Activated T-helper 1 cell treated with anti-CD3 and anti-CD28 coated beads, Interleukin-12 subunit alpha, Interleukin-12 subunit beta, Interleukin-2, Interleukin-4 antibody, amounts not matched to agents 30 ng/mL and 10 ng/mL and 1 ng/mL, durations not matched to agents 14 hours and 24 hours and 36 hours (primary cell): ENCODE results near the gene HAUS1. TPM values are rescaled to one million over a fixed set of nuclear protein-coding genes. Genes with fewer than 3 reads are reported as not detected.
"Not testable (repeated sequence)": the region's sequence is repeated elsewhere in the genome, so short reads cannot be mapped to it uniquely, and the experiment has no call there.

Experiments used
- DNase-seq: peaks from one replicate; pipeline ENCODE4 v3.0.0; 2021; ENCODE audit warnings: low spot score
- H3K27ac Mint-ChIP-seq: one replicate; pipeline ENCODE4 v1.8.0; 2021; ENCODE audit warnings: mild to moderate bottlenecking, mixed read lengths
- H3K27me3 Mint-ChIP-seq: one replicate; pipeline ENCODE4 v1.8.0; 2022; ENCODE audit warnings: mild to moderate bottlenecking, moderate library complexity, mixed read lengths; ENCODE audit not compliant: insufficient read depth
- H3K36me3 Mint-ChIP-seq: one replicate; pipeline ENCODE4 v1.8.0; 2021; ENCODE audit warnings: low read depth, mixed read lengths
- H3K4me1 Mint-ChIP-seq: one replicate; pipeline ENCODE4 v1.8.0; 2021; ENCODE audit warnings: low read depth, mixed read lengths
- H3K4me3 Mint-ChIP-seq: one replicate; pipeline ENCODE4 v1.8.0; 2021; ENCODE audit warnings: mild to moderate bottlenecking, moderate library complexity, mixed read lengths
- H3K9me3 Mint-ChIP-seq: one replicate; pipeline ENCODE4 v1.8.0; 2021; ENCODE audit warnings: mixed read lengths
- intact Hi-C: fragments of 100-400 bp; cut with micrococcal nuclease; formaldehyde crosslinking; loops from one replicate; pipeline ENCODE4 v1.15.1; 2024
- total RNA-seq: library from RNA; stranded (reverse); gene quantifications from 2 replicates; pipeline ENCODE4 v1.2.3, GENCODE V29; 2022

HAUS1 gene
- total RNA-seq, 1 donor from 2014 or later, result 41.8 TPM

DNA sequence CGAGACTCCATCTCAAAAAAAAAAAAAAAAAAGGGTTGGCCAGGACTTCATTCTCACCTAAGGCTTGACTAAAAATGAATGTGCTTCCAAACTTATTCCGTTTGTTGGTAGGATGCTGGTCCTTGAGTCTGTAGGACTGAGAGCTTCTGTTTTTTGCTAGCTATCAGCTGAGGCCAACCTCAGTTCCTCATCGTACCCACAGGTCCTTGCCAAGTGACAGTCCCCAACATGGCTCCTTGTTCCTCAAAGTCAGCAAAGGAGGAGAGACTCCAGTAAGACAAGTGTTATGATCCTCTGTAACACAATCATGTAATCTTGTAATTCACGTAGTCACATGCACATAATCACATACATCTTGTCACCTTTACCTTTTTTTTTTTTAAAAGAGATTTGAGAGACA is 37.0 kb downstream of the HAUS1 start:
- H3K27me3 Mint-ChIP-seq, result no peaks in the 10 kb centered on the region
- H3K27ac Mint-ChIP-seq, result no peak overlapping the region
- H3K9me3 Mint-ChIP-seq, result no peaks in the 10 kb centered on the region

DNA sequence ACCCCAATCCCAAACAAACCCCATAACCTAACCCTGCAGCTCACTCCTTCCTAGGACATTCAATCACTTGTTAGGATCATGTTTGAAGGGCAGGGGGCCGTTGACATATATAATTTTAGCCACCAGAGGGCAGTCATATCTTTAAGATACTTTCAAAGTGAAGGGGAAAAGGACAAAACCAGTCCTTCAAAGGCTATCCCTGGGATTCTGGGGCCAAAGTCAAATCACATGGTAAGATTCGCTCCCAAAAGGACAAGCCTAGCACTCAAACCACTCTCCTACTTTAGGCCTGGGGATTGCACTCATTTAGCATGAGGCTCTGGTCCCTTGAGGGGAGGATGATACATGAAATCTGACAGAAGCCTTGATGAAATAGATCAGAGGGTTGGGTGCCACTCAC is 44.6 kb downstream of the HAUS1 start:
- peak; percentile 38 for DNase-seq
- Mint-ChIP-seq H3K36me3 (no peaks in the 10 kb centered on the region), H3K4me3 (no peak overlapping the region), H3K9me3 (no peaks in the 10 kb centered on the region), H3K4me1 (peaks cover 30% of the 10 kb centered on the region), H3K27me3 (peaks cover 2% of the 10 kb centered on the region), H3K27ac (peak overlapping the region; percentile 7)
- intact Hi-C loops, result loop anchor here (1.0 kb wide), 4 partner anchors 24 to 509 kb away; no protein-coding TSS in a partner anchor

More for the DNA sequence above, 37.0 kb downstream of the HAUS1 start:
- intact Hi-C loops, result no loop called here
- Mint-ChIP-seq H3K4me1 (no peaks in the 10 kb centered on the region), H3K36me3 (no peaks in the 10 kb centered on the region), H3K4me3 (no peak overlapping the region)
- no peak for DNase-seq

DNA sequence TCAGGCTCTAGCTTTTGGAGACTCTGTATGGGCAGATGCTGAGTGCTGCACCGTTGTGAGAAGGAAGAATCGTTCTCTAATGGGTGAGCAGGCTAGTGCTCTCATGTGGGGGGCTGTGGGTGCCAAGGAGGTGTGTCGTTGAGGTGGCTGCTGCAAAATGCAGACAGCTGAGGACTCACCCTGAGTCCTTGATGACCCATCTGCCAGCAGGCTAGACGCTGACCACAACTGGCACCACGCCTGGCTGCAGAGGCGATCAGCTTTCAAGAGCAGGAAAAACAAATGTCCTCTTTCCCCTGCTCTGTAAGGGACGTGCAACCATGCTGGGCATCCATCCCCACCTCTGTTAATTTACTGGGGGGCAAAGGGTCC is 48.2 kb downstream of the HAUS1 start:
- H3K4me3 Mint-ChIP-seq, result no peak overlapping the region
- peaks cover 4% of the 10 kb centered on the region for H3K27me3 Mint-ChIP-seq
- peaks cover 66% of the 10 kb centered on the region for H3K4me1 Mint-ChIP-seq
- peaks cover 10% of the 10 kb centered on the region for H3K36me3 Mint-ChIP-seq
- no peaks in the 10 kb centered on the region for H3K9me3 Mint-ChIP-seq
- H3K27ac Mint-ChIP-seq, result no peak overlapping the region
- intact Hi-C loops, result no loop called here
- DNase-seq, result no peak

DNA sequence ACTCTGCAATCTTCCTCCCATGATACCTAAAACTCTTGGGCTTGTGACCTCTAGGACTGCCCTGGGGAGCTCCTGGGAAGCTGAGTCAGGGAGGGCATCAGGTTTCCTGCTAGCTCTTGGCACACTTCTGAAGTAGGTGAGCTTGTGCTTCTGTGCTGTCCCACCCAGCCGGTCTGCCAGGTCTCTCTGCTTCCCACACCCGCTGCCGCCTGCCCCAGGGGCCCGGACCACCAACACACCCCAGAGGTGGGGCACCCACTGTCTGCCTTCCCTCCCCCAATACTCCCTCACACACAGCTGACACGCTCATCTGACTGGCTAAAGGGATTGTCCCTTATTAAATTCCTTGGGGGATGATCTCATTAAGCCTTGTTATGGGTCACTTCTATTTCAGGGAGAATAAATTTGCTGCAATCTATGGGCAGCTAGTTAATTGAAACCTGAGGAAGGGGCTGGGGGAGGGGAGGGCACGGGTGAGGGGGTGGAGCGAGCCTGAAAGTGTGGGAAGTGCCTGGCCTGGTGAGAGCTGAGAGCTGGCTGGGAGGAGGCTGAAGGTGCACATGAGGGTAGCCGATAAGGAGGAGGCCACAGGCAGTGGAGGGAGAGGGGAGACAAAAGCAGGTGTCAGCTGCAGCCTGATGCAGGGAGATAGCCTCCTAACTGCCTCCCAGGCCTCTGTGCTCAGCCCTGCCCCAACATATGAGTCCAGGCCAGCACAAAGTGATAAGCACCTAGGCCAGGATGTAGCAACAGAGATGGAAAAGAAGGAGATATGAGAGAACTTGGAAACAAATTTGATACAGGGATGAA is 48.8 kb downstream of the HAUS1 start:
- H3K27ac Mint-ChIP-seq, result no peak overlapping the region
- intact Hi-C loops, result no loop called here
- H3K4me1 Mint-ChIP-seq, result peaks cover 70% of the 10 kb centered on the region
- no peak overlapping the region for H3K4me3 Mint-ChIP-seq
- no peaks in the 10 kb centered on the region for H3K9me3 Mint-ChIP-seq
- H3K27me3 Mint-ChIP-seq, result peaks cover 4% of the 10 kb centered on the region
- peaks cover 10% of the 10 kb centered on the region for H3K36me3 Mint-ChIP-seq
- no peak for DNase-seq

DNA sequence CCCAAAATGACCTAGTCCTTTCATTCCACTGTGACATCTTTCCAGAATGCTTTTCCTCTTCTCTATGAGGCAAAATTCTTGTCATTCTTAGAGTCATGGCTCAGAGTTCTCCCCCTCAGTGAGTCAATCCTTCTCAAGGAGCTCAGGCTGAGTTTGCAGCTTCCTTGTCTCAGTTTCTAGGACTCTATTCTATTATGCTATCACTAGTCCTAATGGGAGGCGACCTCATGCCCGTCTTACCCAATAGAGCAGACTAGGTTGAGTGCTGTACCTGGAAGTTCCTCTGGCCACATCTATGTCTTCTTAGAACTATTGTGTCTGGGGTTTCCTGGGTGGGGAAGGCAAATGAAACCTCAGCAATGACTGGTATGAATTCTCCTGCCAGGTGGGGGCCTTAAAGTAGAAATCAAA is 51.5 kb downstream of the HAUS1 start:
- peaks cover 4% of the 10 kb centered on the region for H3K27me3 Mint-ChIP-seq
- peak overlapping the region; percentile 73 for H3K4me3 Mint-ChIP-seq
- DNase-seq, result peak; percentile 56
- intact Hi-C loops, result loop anchor here (1.0 to 5.0 kb wide), 3 partner anchors 18 to 95 kb away; partner anchors contain the start of gene HAUS1
- H3K4me1 Mint-ChIP-seq, result peaks cover 58% of the 10 kb centered on the region
- peak overlapping the region; percentile 92 for H3K27ac Mint-ChIP-seq
- no peaks in the 10 kb centered on the region for H3K9me3 Mint-ChIP-seq
- peaks cover 14% of the 10 kb centered on the region for H3K36me3 Mint-ChIP-seq

DNA sequence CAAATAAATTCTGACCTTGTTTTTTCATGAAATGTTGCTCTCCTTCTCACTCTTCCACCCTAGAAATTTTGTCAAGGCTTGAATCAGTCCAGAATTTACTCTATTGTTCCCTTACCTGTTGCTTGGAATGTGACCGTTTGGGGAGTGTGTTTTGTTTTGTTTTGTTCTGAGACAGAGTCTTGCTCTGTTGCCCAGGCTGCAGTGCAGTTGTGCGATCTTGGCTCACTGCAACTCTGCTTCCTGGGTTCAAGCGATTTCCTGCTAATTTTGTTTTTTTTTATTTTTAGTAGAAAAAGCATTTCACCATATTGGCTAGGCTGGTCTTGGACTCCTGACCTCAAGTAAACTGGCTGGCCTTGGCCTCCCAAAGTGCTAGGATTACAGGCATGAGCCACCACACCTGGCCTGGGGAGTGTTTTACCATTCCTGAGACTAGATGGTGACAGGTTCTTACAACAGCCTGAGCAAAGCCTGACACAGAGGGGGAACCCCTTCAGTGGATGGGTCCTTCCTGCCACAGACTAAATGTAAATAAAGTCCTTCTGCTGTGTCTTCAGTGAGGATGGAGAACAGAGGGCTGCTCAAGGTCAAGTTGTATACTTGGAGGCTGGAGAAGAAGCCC is 52.0 kb downstream of the HAUS1 start:
- DNase-seq, result peak; percentile 45
- H3K9me3 Mint-ChIP-seq, result no peaks in the 10 kb centered on the region
- H3K4me3 Mint-ChIP-seq, result peak overlapping the region; percentile 73
- H3K27ac Mint-ChIP-seq, result peak overlapping the region; percentile 92
- H3K27me3 Mint-ChIP-seq, result peaks cover 4% of the 10 kb centered on the region
- H3K36me3 Mint-ChIP-seq, result peaks cover 14% of the 10 kb centered on the region
- peaks cover 60% of the 10 kb centered on the region for H3K4me1 Mint-ChIP-seq
- intact Hi-C loops, result loop anchor here (1.0 to 5.0 kb wide), 2 partner anchors 17 to 54 kb away; partner anchors contain the start of gene HAUS1

DNA sequence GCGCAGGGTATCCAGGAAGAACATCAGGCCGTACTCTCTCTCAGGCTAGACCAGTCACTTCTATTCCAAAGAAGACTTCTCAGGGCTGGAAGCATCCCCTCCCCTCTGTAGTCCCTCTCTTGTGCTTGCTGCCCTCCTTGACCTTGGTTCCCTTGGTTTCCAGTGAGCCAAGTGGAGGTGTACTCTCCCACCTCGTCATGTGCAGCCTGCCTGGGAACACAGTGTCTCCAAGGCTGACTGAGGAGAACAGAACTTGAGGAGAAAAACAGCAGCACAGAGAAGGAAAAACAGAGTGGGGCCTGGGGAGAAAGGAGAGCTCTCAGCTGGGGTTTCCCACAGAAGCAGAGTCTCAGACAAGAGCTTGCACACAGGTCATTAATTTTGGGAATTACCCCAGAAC is 52.7 kb downstream of the HAUS1 start:
- H3K4me3 Mint-ChIP-seq, result peak overlapping the region; percentile 73
- H3K27ac Mint-ChIP-seq, result peak overlapping the region; percentile 92
- H3K27me3 Mint-ChIP-seq, result peaks cover 4% of the 10 kb centered on the region
- no peak for DNase-seq
- H3K4me1 Mint-ChIP-seq, result peaks cover 60% of the 10 kb centered on the region
- H3K9me3 Mint-ChIP-seq, result no peaks in the 10 kb centered on the region
- peaks cover 14% of the 10 kb centered on the region for H3K36me3 Mint-ChIP-seq
- intact Hi-C loops, result loop anchor here (1.0 to 5.0 kb wide), 2 partner anchors 16 to 55 kb away; partner anchors contain the start of gene HAUS1

DNA sequence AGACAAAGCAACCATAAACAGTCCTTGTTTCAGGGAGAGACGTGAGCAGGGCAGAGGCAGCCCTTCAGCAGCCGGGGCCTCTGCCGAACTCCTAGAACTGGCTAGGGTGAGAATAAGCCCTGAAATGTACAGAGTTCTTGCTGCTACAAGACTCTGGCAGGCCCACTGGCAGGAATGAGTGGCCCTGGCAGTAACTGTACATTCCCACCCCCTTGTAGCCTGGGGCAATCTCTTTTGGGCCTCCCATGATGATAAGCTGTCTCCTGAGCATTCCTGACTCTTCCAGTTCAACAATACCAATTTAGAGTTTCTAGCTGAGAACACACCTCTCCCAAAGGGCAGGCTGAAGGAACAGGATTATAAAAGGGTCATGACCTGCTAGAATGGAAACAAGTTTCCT is 54.3 kb downstream of the HAUS1 start:
- Mint-ChIP-seq H3K9me3 (no peaks in the 10 kb centered on the region), H3K27me3 (peaks cover 2% of the 10 kb centered on the region), H3K4me1 (peaks cover 59% of the 10 kb centered on the region), H3K27ac (no peak overlapping the region), H3K4me3 (no peak overlapping the region), H3K36me3 (peaks cover 14% of the 10 kb centered on the region)
- no peak for DNase-seq
- intact Hi-C loops, result loop anchor here (5.0 kb wide), 1 partner anchor 56 kb away; the partner anchor contains the start of gene HAUS1

DNA sequence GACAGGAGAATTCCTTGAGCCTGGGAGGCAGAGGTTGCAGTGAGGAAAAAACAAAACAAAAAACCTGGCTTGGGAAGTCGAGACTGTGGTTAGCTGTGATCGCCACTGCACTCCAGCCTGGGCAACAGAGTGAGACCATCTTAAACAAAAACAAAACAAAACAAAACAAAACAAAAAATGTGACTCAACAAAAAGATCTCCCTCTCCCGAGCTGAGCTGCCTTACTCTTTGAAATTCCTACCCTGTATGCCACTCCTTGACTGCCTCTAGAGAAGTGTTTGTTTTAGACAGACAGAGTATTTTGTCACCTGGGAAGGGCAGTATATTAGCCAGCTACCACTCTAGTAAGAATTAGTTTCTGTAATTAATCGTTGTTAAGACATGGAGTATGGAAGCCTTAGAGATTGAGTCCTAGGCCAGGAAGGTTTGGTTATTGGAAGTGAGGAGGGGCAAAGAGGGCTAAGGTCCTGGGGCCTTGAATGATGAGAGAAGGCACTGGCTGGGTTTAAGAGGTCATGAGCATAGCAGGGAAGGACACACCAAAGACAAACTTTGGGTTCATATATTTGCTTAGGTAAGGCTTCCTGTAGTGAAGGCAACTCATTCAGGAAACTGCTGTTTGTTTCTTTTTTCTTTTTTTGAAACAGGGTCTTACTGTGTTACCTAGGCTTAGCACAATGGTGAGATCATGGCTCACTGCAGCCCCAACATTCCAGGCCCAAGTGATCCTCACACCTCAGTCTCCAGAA is 56.0 kb downstream of the HAUS1 start:
- intact Hi-C loops, result no loop called here
- peaks cover 9% of the 10 kb centered on the region for H3K36me3 Mint-ChIP-seq
- peaks cover 43% of the 10 kb centered on the region for H3K4me1 Mint-ChIP-seq
- H3K4me3 Mint-ChIP-seq, result no peak overlapping the region
- H3K27ac Mint-ChIP-seq, result peak overlapping the region; percentile 77
- H3K9me3 Mint-ChIP-seq, result no peaks in the 10 kb centered on the region
- DNase-seq, result no peak
- peaks cover 2% of the 10 kb centered on the region for H3K27me3 Mint-ChIP-seq

DNA sequence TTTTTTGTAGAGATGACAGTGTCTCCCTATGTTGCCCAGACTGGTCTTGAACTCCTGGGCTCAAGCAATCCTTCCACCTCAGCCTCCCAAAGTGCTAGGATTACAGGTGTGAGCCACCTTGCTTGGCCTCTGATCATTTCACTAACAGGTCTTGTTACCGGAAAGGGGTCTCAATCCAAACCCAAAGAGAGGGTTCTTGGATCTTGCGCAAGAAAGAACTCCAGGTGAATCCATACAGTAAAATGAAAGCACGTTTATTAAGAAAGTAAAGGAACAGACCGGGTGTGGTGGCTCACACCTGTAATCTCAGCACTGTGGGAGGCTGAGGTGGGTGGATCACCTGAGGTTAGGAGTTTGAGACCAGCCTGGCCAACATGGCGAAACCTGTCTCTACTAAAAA is 56.7 kb downstream of the HAUS1 start:
- H3K4me3 Mint-ChIP-seq, result not testable (repeated sequence)
- peaks cover 37% of the 10 kb centered on the region for H3K4me1 Mint-ChIP-seq

DNA sequence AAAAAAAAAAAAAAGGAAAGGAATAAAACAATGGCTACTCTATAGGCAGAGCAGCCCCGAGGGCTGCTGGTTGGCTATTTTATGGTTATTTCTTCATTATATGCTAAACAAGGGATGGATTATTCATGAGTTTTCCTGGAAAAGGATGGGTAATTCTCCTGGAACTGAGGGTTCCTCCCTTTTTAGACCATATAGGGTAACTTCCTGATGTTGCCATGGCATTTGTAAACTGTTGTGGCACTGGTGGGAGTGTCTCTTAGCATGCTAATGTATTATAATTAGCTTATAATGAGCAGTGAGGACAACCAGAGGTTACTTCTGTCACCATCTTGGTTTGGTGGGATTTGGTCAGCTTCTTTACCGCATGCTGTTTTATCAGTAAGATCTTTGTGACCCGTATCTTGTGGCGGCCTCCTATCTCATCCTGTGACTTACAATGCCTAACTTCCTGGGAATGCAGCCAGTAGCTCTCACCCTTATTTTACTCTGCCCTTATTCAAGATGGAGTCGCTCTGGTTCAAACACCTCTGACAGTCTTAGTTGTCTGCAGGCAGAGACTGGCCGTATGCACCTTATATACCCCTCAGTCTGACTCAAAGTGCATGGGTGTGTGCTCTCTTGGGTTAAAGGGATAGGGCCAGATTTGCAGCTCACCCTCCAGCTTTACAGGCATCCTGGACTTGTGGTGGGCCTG is 57.7 kb downstream of the HAUS1 start:
- Mint-ChIP-seq H3K36me3 (peaks cover 7% of the 10 kb centered on the region), H3K4me1 (peaks cover 32% of the 10 kb centered on the region), H3K27ac (no peak overlapping the region), H3K4me3 (no peak overlapping the region), H3K9me3 (no peaks in the 10 kb centered on the region), H3K27me3 (peaks cover 2% of the 10 kb centered on the region)
- no peak for DNase-seq
- intact Hi-C loops, result no loop called here

More for the DNA sequence above, 56.7 kb downstream of the HAUS1 start:
- intact Hi-C loops, H3K36me3 Mint-ChIP-seq, DNase-seq, H3K9me3 Mint-ChIP-seq, H3K27me3 Mint-ChIP-seq, H3K27ac Mint-ChIP-seq: not testable (repeated sequence)

DNA sequence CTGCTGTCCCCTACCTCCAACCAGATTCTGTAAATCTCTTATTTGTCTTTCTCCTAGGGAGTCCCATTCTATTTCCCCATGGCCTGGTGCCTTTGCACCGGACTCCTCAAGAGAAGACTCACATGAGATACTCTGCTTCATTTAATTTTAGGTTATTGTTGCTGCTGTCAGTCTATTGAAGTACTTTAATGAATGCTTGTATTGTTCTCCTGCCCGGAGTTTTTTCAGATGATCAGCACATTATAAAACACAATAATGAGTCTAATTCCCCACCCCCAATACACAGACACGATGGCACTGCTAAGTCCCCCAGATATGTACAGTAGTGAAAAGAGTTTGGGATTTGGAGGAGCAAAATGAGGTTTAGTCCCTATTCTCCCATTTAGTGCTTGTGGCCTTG is 58.9 kb downstream of the HAUS1 start:
- no peak for DNase-seq
- Mint-ChIP-seq H3K27me3 (peaks cover 2% of the 10 kb centered on the region), H3K4me3 (no peak overlapping the region), H3K4me1 (peaks cover 28% of the 10 kb centered on the region), H3K36me3 (peaks cover 7% of the 10 kb centered on the region), H3K9me3 (no peaks in the 10 kb centered on the region), H3K27ac (no peak overlapping the region)
- intact Hi-C loops, result no loop called here
